ENCODE measurements around the gene KIF21A. TPM values are rescaled to one million over a fixed set of nuclear protein-coding genes. Genes with fewer than 3 reads are reported as not detected.

KIF21A gene
- total and polyA plus RNA-seq, 2 of the 13 experiments (the other 11 are each of a cell fraction or from before 2014, with no cell fraction given): 20.6 to 39.7 TPM

DNA sequence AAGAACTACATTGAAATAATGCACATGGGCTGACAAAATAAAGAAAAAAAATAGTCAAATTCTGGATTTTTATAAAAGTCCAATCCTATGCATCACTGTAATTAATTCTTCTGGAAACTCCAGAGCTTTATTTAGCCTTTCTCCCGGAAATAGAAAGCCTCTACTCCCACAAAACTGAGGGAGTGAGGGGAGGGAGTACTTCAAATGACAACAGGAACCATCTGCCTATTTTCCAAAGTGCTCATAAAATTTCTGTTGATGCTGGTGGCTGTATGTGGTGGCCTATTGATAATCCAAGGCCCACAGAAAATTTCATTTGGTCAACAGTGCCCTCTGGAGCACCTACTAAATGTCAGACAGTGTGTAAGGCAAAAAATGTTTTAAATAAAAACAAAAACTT lies 64.6 kb downstream of the KIF21A start:
- Histone ChIP-seq H3K4me2 (ENCODE audit: low read depth, low read length) (no peak overlapping the region), H3K36me3 (replicated peaks in 1 of 2; ENCODE audit: control insufficient read depth in 1 of 2, insufficient read depth in 2 of 2, low read length in 2 of 2) (no peaks in the 10 kb centered on the region), H3K4me3 (replicated peaks in 1 of 3; ENCODE audit: insufficient read depth in 1 of 3, low read depth in 2 of 3, low read length in 3 of 3) (no peak overlapping the region), H3K27ac (ENCODE audit: extremely low read length, insufficient read depth, low read length) (no peak overlapping the region), H3K27me3 (ENCODE audit: control insufficient read depth in 1 of 2, insufficient read depth in 2 of 2, low read length in 2 of 2) (no peaks in the 10 kb centered on the region), H3K4me1 (ENCODE audit: insufficient read depth, low read length) (no peaks in the 10 kb centered on the region), H3K9me3 (ENCODE audit: low read length) (no peaks in the 10 kb centered on the region), H4K20me1 (ENCODE audit: insufficient read depth, low read length) (no peaks in the 10 kb centered on the region; the same call in 1 of the 2 replicates), H3K79me2 (ENCODE audit: insufficient read depth, low read length) (no peaks in the 10 kb centered on the region), H3K9ac (ENCODE audit: insufficient read depth, low read depth, low read length) (no peak overlapping the region), H2AFZ (ENCODE audit: low read length) (no peak overlapping the region)
- ChIA-PET CTCF (ENCODE audit: low intra/inter-chr PET ratio, low total read pairs) (no interaction called here), POLR2A (no interaction called here)
- BruUV-seq (replicated peaks): no TSS peak
- intact Hi-C loops (cut with micrococcal nuclease; ENCODE audit: unreplicated experiment): no loop called here
- TF ChIP-seq HNRNPL (IDR thresholded peaks at IDR 0.05; ENCODE audit: low read depth, low read length) (no peak), ZNF605 (CRISPR knock-in tag; IDR thresholded peaks at IDR 0.05) (no peak)
- TF ChIP-seq, protein P1, sequence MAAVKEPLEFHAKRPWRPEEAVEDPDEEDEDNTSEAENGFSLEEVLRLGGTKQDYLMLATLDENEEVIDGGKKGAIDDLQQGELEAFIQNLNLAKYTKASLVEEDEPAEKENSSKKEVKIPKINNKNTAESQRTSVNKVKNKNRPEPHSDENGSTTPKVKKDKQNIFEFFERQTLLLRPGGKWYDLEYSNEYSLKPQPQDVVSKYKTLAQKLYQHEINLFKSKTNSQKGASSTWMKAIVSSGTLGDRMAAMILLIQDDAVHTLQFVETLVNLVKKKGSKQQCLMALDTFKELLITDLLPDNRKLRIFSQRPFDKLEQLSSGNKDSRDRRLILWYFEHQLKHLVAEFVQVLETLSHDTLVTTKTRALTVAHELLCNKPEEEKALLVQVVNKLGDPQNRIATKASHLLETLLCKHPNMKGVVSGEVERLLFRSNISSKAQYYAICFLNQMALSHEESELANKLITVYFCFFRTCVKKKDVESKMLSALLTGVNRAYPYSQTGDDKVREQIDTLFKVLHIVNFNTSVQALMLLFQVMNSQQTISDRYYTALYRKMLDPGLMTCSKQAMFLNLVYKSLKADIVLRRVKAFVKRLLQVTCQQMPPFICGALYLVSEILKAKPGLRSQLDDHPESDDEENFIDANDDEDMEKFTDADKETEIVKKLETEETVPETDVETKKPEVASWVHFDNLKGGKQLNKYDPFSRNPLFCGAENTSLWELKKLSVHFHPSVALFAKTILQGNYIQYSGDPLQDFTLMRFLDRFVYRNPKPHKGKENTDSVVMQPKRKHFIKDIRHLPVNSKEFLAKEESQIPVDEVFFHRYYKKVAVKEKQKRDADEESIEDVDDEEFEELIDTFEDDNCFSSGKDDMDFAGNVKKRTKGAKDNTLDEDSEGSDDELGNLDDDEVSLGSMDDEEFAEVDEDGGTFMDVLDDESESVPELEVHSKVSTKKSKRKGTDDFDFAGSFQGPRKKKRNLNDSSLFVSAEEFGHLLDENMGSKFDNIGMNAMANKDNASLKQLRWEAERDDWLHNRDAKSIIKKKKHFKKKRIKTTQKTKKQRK (IDR thresholded peaks at IDR 0.05; ENCODE audit: low read length): no peak
- TF ChIP-seq, protein P2, sequence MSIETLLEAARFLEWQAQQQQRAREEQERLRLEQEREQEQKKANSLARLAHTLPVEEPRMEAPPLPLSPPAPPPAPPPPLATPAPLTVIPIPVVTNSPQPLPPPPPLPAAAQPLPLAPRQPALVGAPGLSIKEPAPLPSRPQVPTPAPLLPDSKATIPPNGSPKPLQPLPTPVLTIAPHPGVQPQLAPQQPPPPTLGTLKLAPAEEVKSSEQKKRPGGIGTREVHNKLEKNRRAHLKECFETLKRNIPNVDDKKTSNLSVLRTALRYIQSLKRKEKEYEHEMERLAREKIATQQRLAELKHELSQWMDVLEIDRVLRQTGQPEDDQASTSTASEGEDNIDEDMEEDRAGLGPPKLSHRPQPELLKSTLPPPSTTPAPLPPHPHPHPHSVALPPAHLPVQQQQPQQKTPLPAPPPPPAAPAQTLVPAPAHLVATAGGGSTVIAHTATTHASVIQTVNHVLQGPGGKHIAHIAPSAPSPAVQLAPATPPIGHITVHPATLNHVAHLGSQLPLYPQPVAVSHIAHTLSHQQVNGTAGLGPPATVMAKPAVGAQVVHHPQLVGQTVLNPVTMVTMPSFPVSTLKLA (IDR thresholded peaks at IDR 0.05): 0 out of 2 replicates have a peak, but pooled peaks have one; percentile 7
- WGBS (ENCODE audit: low lambda C conversion rate): 87% methylated on average over 1 of the region's 1 CpG
- FAIRE-seq (no peak), DNase-seq (ENCODE audit: low spot score) (no peak), ATAC-seq (no peak)
- in situ Hi-C loops (cut with HindIII; ENCODE audit: extremely low pct_ligation_motif_present, low pct_unique_long_range_greater_than_20kb): no loop called here
